ENCODE data around the gene USP24.

Gene USP24

GRCh38 chr1:55067914-55068313 lies 147.2 kb downstream of the USP24 start:
- Histone ChIP-seq H3K36me3 (ENCODE audit: control insufficient read depth, insufficient read depth, low read length) (peaks cover 16% of the 10 kb centered on the region), H3K4me2 (ENCODE audit: low read length) (no peak overlapping the region)

GRCh38 chr1:55067022-55067778 lies 148.0 kb downstream of the USP24 start:
- Histone ChIP-seq H3K79me2 (ENCODE audit: control insufficient read depth, insufficient read depth, low read length) (no peaks in the 10 kb centered on the region), H2BK120ac (ENCODE audit: low read depth, low read length) (no peak overlapping the region), H3K23ac (ENCODE audit: low read length) (no peak overlapping the region), H3K36me3 (ENCODE audit: control insufficient read depth, insufficient read depth, low read length) (peaks cover 16% of the 10 kb centered on the region), H3K4ac (ENCODE audit: low read depth, low read length) (no peak overlapping the region), H2BK15ac (replicated peaks; ENCODE audit: low read depth) (no peak overlapping the region), H4K8ac (ENCODE audit: low read depth, low read length) (no peak overlapping the region), H2BK5ac (ENCODE audit: low read length) (no peak overlapping the region), H3K27me3 (ENCODE audit: insufficient read depth, low read length, poor library complexity) (no peaks in the 10 kb centered on the region), H3K18ac (ENCODE audit: low read length) (no peak overlapping the region), H3K4me3 (ENCODE audit: low read length) (no peak overlapping the region), H3K4me2 (ENCODE audit: low read length) (no peak overlapping the region), H3K9ac (ENCODE audit: low read length) (no peak overlapping the region), H3K56ac (ENCODE audit: low read length) (no peak overlapping the region), H3K27ac (ENCODE audit: low read depth, low read length) (no peak overlapping the region), H2AK5ac (ENCODE audit: low read length) (no peak overlapping the region), H3K4me1 (ENCODE audit: control insufficient read depth, low read depth, low read length) (no peaks in the 10 kb centered on the region), H3K79me1 (ENCODE audit: low read length) (no peaks in the 10 kb centered on the region), H4K5ac (ENCODE audit: low read length) (no peak overlapping the region)
- WGBS (ENCODE audit: extremely low coverage, insufficient coverage, low lambda C conversion rate): no CpG with 5 or more reads among the region's 17 CpGs
- DNase-seq: no peak

More at GRCh38 chr1:55067914-55068313, 147.2 kb downstream of the USP24 start:
- Histone ChIP-seq H4K5ac (ENCODE audit: low read length) (no peak overlapping the region), H2BK120ac (ENCODE audit: low read depth, low read length) (no peak overlapping the region), H3K79me2 (ENCODE audit: control insufficient read depth, insufficient read depth, low read length) (no peaks in the 10 kb centered on the region), H3K9ac (ENCODE audit: low read length) (no peak overlapping the region), H2BK5ac (ENCODE audit: low read length) (no peak overlapping the region), H3K56ac (ENCODE audit: low read length) (no peak overlapping the region), H2BK15ac (replicated peaks; ENCODE audit: low read depth) (no peak overlapping the region), H3K4ac (ENCODE audit: low read depth, low read length) (no peak overlapping the region), H3K4me3 (ENCODE audit: low read length) (no peak overlapping the region), H2AK5ac (ENCODE audit: low read length) (no peak overlapping the region), H3K27me3 (ENCODE audit: insufficient read depth, low read length, poor library complexity) (no peaks in the 10 kb centered on the region), H3K4me1 (ENCODE audit: control insufficient read depth, low read depth, low read length) (no peaks in the 10 kb centered on the region), H3K18ac (ENCODE audit: low read length) (no peak overlapping the region), H3K27ac (ENCODE audit: low read depth, low read length) (no peak overlapping the region), H3K79me1 (ENCODE audit: low read length) (no peaks in the 10 kb centered on the region), H4K8ac (ENCODE audit: low read depth, low read length) (no peak overlapping the region), H3K23ac (ENCODE audit: low read length) (no peak overlapping the region)
- WGBS (ENCODE audit: extremely low coverage, insufficient coverage, low lambda C conversion rate): no CpG with 5 or more reads among the region's 1 CpG
- no peak for DNase-seq

GRCh38 chr1:55065648-55066047 lies 149.5 kb downstream of the USP24 start:
- Histone ChIP-seq H3K79me1 (ENCODE audit: low read length) (no peaks in the 10 kb centered on the region), H2BK120ac (ENCODE audit: low read depth, low read length) (no peak overlapping the region), H3K4me2 (ENCODE audit: low read length) (no peak overlapping the region), H3K4me3 (ENCODE audit: low read length) (no peak overlapping the region), H3K4ac (ENCODE audit: low read depth, low read length) (no peak overlapping the region), H3K9ac (ENCODE audit: low read length) (no peak overlapping the region), H3K23ac (ENCODE audit: low read length) (no peak overlapping the region), H2AK5ac (ENCODE audit: low read length) (no peak overlapping the region), H3K56ac (ENCODE audit: low read length) (no peak overlapping the region), H2BK5ac (ENCODE audit: low read length) (no peak overlapping the region), H2BK15ac (replicated peaks; ENCODE audit: low read depth) (no peak overlapping the region), H4K8ac (ENCODE audit: low read depth, low read length) (no peak overlapping the region), H4K5ac (ENCODE audit: low read length) (no peak overlapping the region), H3K79me2 (ENCODE audit: control insufficient read depth, insufficient read depth, low read length) (no peaks in the 10 kb centered on the region), H3K4me1 (ENCODE audit: control insufficient read depth, low read depth, low read length) (no peaks in the 10 kb centered on the region), H3K27ac (ENCODE audit: low read depth, low read length) (no peak overlapping the region), H3K18ac (ENCODE audit: low read length) (no peak overlapping the region), H3K27me3 (ENCODE audit: insufficient read depth, low read length, poor library complexity) (no peaks in the 10 kb centered on the region), H3K36me3 (ENCODE audit: control insufficient read depth, insufficient read depth, low read length) (peaks cover 14% of the 10 kb centered on the region)
- WGBS (ENCODE audit: extremely low coverage, insufficient coverage, low lambda C conversion rate): no CpG with 5 or more reads among the region's 4 CpGs
- no peak for DNase-seq

GRCh38 chr1:55064861-55065263 lies 150.3 kb downstream of the USP24 start:
- no peak overlapping the region for H2BK15ac ChIP-seq (replicated peaks; ENCODE audit: low read depth)
- no peaks in the 10 kb centered on the region for H3K79me2 ChIP-seq (ENCODE audit: control insufficient read depth, insufficient read depth, low read length)
- H2BK5ac ChIP-seq (ENCODE audit: low read length): no peak overlapping the region
- H3K56ac ChIP-seq (ENCODE audit: low read length): no peak overlapping the region
- no peak overlapping the region for H3K23ac ChIP-seq (ENCODE audit: low read length)
- H3K9ac ChIP-seq (ENCODE audit: low read length): no peak overlapping the region
- H2AK5ac ChIP-seq (ENCODE audit: low read length): no peak overlapping the region
- no CpG with 5 or more reads among the region's 2 CpGs for WGBS (ENCODE audit: extremely low coverage, insufficient coverage, low lambda C conversion rate)
- no peak overlapping the region for H4K8ac ChIP-seq (ENCODE audit: low read depth, low read length)
- H3K4me2 ChIP-seq (ENCODE audit: low read length): no peak overlapping the region
- no peak overlapping the region for H3K4me3 ChIP-seq (ENCODE audit: low read length)
- no peak overlapping the region for H4K5ac ChIP-seq (ENCODE audit: low read length)
- H3K27me3 ChIP-seq (ENCODE audit: insufficient read depth, low read length, poor library complexity): no peaks in the 10 kb centered on the region
- no peak overlapping the region for H2BK120ac ChIP-seq (ENCODE audit: low read depth, low read length)
- H3K79me1 ChIP-seq (ENCODE audit: low read length): no peaks in the 10 kb centered on the region
- no peak overlapping the region for H3K18ac ChIP-seq (ENCODE audit: low read length)
- no peak overlapping the region for H3K4ac ChIP-seq (ENCODE audit: low read depth, low read length)
- DNase-seq: no peak
- H3K27ac ChIP-seq (ENCODE audit: low read depth, low read length): no peak overlapping the region
- no peaks in the 10 kb centered on the region for H3K4me1 ChIP-seq (ENCODE audit: control insufficient read depth, low read depth, low read length)
- H3K36me3 ChIP-seq (ENCODE audit: control insufficient read depth, insufficient read depth, low read length): peaks cover 14% of the 10 kb centered on the region

GRCh38 chr1:55064071-55064581 lies 151.0 kb downstream of the USP24 start:
- no peak overlapping the region for H3K18ac ChIP-seq (ENCODE audit: low read length)
- H2AK5ac ChIP-seq (ENCODE audit: low read length): no peak overlapping the region
- no peak overlapping the region for H2BK5ac ChIP-seq (ENCODE audit: low read length)
- WGBS (ENCODE audit: extremely low coverage, insufficient coverage, low lambda C conversion rate): no CpG with 5 or more reads among the region's 12 CpGs
- H3K36me3 ChIP-seq (ENCODE audit: control insufficient read depth, insufficient read depth, low read length): peaks cover 12% of the 10 kb centered on the region
- H3K27me3 ChIP-seq (ENCODE audit: insufficient read depth, low read length, poor library complexity): no peaks in the 10 kb centered on the region
- no peak overlapping the region for H3K27ac ChIP-seq (ENCODE audit: low read depth, low read length)
- H3K4me1 ChIP-seq (ENCODE audit: control insufficient read depth, low read depth, low read length): no peaks in the 10 kb centered on the region
- H2BK120ac ChIP-seq (ENCODE audit: low read depth, low read length): no peak overlapping the region
- H3K4me2 ChIP-seq (ENCODE audit: low read length): no peak overlapping the region
- no peak overlapping the region for H3K4me3 ChIP-seq (ENCODE audit: low read length)
- no peaks in the 10 kb centered on the region for H3K79me1 ChIP-seq (ENCODE audit: low read length)
- no peak overlapping the region for H4K8ac ChIP-seq (ENCODE audit: low read depth, low read length)
- H3K56ac ChIP-seq (ENCODE audit: low read length): no peak overlapping the region
- no peak overlapping the region for H2BK15ac ChIP-seq (replicated peaks; ENCODE audit: low read depth)
- H3K79me2 ChIP-seq (ENCODE audit: control insufficient read depth, insufficient read depth, low read length): no peaks in the 10 kb centered on the region
- H4K5ac ChIP-seq (ENCODE audit: low read length): no peak overlapping the region
- H3K4ac ChIP-seq (ENCODE audit: low read depth, low read length): no peak overlapping the region
- DNase-seq: no peak
- no peak overlapping the region for H3K23ac ChIP-seq (ENCODE audit: low read length)
- no peak overlapping the region for H3K9ac ChIP-seq (ENCODE audit: low read length)

GRCh38 chr1:55063577-55063942 lies 151.6 kb downstream of the USP24 start:
- Histone ChIP-seq H3K23ac (ENCODE audit: low read length) (no peak overlapping the region), H4K5ac (ENCODE audit: low read length) (no peak overlapping the region), H3K18ac (ENCODE audit: low read length) (no peak overlapping the region), H3K4me3 (ENCODE audit: low read length) (no peak overlapping the region), H3K27me3 (ENCODE audit: insufficient read depth, low read length, poor library complexity) (no peaks in the 10 kb centered on the region), H2AK5ac (ENCODE audit: low read length) (no peak overlapping the region), H4K8ac (ENCODE audit: low read depth, low read length) (no peak overlapping the region), H3K9ac (ENCODE audit: low read length) (no peak overlapping the region), H2BK15ac (replicated peaks; ENCODE audit: low read depth) (no peak overlapping the region), H3K4ac (ENCODE audit: low read depth, low read length) (no peak overlapping the region), H2BK5ac (ENCODE audit: low read length) (no peak overlapping the region), H3K79me2 (ENCODE audit: control insufficient read depth, insufficient read depth, low read length) (no peaks in the 10 kb centered on the region), H3K79me1 (ENCODE audit: low read length) (no peaks in the 10 kb centered on the region), H3K4me1 (ENCODE audit: control insufficient read depth, low read depth, low read length) (no peaks in the 10 kb centered on the region), H3K56ac (ENCODE audit: low read length) (no peak overlapping the region), H3K27ac (ENCODE audit: low read depth, low read length) (no peak overlapping the region), H3K4me2 (ENCODE audit: low read length) (no peak overlapping the region), H3K36me3 (ENCODE audit: control insufficient read depth, insufficient read depth, low read length) (peaks cover 9% of the 10 kb centered on the region), H2BK120ac (ENCODE audit: low read depth, low read length) (no peak overlapping the region)
- no CpG with 5 or more reads among the region's 9 CpGs for WGBS (ENCODE audit: extremely low coverage, insufficient coverage, low lambda C conversion rate)
- no peak for DNase-seq
